RWPE2 (cell line): ENCODE measurements around the gene TEX261.
"Not testable (repeated sequence)": the region's sequence is repeated elsewhere in the genome, so short reads cannot be mapped to it uniquely, and the experiment has no call there.

Source experiments
- ATAC-seq: fragments of 200-7000 bp; cut with Tn5 transposase; 3 replicates; pipeline ENCODE4 v1.9.1; 2021; ENCODE audit warnings: low read depth
- DNase-seq: peaks from one replicate; pipeline ENCODE4 v3.0.0-alpha.2; 2020; ENCODE audit warnings: low spot score
- H3K27ac ChIP-seq: fragments of 450-650 bp; 2 replicates; pipeline ENCODE4 v1.5.1; 2017; ENCODE audit warnings: mild to moderate bottlenecking; ENCODE audit not compliant: poor library complexity, severe bottlenecking
- H3K27me3 ChIP-seq: fragments of 250-450 bp; sonication (Bioruptor Pico); 2 replicates; pipeline ENCODE4 v1.5.1; 2021; ENCODE audit warnings: mild to moderate bottlenecking, moderate library complexity; ENCODE audit not compliant: insufficient read depth, poor library complexity, severe bottlenecking
- H3K36me3 ChIP-seq: fragments of 250-450 bp; sonication (Bioruptor Pico); 2 replicates; pipeline ENCODE4 v1.5.1; 2020; ENCODE audit warnings: low read depth, mild to moderate bottlenecking, moderate library complexity
- H3K4me1 ChIP-seq: fragments of 250-450 bp; sonication (Bioruptor Pico); 2 replicates; pipeline ENCODE4 v1.5.1; 2021; ENCODE audit warnings: mild to moderate bottlenecking, moderate library complexity; ENCODE audit not compliant: insufficient read depth, poor library complexity, severe bottlenecking
- H3K4me3 ChIP-seq: fragments of 250-450 bp; sonication (Bioruptor Pico); 2 replicates; pipeline ENCODE4 v1.5.1; 2021; ENCODE audit warnings: mild to moderate bottlenecking, moderate library complexity; ENCODE audit not compliant: severe bottlenecking
- H3K9me3 ChIP-seq: fragments of 250-450 bp; sonication (Bioruptor Pico); 2 replicates; pipeline ENCODE4 v1.5.1; 2021; ENCODE audit warnings: mild to moderate bottlenecking, moderate library complexity; ENCODE audit not compliant: severe bottlenecking
- TF ChIP-seq, protein P1 (sequence below): fragments of 450-650 bp; IDR thresholded peaks from one replicate; pipeline ENCODE4 v1.5.1; 2017; ENCODE audit warnings: mild to moderate bottlenecking, moderate library complexity; ENCODE audit not compliant: poor library complexity, severe bottlenecking

TEX261 gene

DNA sequence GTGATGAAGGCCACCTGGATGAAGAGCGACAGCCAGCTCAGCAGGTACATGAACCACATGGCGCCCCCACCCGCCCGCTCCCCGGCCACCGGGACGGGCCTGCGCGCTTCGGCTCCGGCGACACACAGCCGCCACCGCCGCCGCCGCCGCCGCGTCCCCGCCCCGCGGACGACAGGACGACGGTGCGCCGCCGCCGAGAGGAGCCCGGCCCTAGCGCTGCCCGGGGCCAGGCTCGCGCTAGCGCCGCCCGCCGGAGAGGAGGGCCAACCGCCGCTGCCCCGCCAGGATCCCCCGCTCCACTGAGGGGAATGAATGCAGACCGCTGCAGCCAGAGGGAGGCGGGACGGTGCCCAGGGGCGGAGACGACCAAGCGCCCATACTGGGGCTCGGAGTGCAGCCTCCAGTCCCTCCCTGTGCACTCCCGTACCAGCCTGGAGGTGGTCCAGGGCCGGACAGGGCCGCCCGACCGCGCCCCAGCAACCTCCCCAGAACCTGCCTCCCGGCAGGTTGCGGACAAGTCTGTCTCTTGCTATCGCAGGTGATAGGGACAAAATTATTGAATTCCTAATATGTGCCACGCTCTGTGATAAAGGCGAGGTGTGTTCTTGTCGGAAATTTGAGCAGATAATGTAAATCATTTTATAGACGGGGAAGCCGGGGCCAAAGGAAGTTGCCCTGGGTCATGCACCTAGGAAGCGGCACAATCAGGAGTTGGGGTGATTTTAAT lies at the start of gene TEX261:
Gene TEX261 (minus strand): TSS at position 175 of the 727 bp plus-strand sequence. CDS start 116 bp downstream, at position 59.
- H3K36me3 ChIP-seq, result peaks cover 29% of the 10 kb centered on the region
- peak within 1 kb of the TSS; percentile 8 for H3K27ac ChIP-seq
- no peaks in the 10 kb centered on the region for H3K9me3 ChIP-seq
- H3K27me3 ChIP-seq, result no peaks in the 10 kb centered on the region
- TF ChIP-seq, protein P1, sequence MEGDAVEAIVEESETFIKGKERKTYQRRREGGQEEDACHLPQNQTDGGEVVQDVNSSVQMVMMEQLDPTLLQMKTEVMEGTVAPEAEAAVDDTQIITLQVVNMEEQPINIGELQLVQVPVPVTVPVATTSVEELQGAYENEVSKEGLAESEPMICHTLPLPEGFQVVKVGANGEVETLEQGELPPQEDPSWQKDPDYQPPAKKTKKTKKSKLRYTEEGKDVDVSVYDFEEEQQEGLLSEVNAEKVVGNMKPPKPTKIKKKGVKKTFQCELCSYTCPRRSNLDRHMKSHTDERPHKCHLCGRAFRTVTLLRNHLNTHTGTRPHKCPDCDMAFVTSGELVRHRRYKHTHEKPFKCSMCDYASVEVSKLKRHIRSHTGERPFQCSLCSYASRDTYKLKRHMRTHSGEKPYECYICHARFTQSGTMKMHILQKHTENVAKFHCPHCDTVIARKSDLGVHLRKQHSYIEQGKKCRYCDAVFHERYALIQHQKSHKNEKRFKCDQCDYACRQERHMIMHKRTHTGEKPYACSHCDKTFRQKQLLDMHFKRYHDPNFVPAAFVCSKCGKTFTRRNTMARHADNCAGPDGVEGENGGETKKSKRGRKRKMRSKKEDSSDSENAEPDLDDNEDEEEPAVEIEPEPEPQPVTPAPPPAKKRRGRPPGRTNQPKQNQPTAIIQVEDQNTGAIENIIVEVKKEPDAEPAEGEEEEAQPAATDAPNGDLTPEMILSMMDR, result peak; percentile 94
- H3K4me1 ChIP-seq, result peaks cover 10% of the 10 kb centered on the region
- peak within 1 kb of the TSS; percentile 97 for H3K4me3 ChIP-seq
- ATAC-seq (peak; percentile 95), DNase-seq (peak; percentile 87)

DNA sequence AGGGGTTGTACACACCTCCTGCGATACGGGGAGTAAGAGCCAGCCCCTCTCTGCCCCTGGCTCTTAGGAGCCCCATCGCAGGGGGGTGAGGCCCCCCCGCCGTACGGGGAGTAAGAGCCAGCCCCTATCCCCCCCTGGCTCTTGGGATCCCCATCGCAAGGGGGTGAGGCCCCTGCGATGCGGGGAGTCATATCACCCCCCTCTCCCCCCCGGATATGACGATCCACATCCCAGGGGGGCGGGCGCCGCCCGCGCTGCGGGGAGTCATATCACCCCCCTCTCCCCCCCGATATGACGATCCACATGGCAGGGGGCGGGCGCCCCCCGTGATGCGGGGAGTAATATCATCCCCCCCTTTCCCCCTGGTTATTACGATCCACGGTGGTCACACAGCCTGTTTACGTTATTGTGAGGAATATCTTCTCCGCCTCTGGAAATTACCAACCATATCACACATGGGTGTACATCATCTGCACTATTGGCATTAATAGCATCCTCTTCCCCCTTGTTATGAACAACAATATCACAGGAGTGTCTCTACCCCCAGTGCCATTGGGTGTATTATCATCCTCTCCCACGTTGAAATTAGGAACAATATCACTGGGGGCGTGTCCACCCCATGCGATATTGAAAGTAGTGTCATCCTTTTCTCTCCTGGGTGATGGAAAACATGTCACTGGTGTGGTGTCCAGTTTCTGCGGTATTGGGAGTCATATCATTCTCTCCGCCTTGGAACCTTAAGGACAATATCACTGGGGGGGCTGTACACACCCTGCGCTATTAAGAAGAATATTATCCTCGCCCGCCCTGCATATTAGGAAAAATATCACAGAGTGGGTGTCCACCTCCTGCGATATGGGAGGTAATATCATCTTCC lies 49.1 kb upstream of the TEX261 start:
- DNase-seq, result no peak
- ATAC-seq, result no peak
- TF ChIP-seq, protein P1, result no peak

DNA sequence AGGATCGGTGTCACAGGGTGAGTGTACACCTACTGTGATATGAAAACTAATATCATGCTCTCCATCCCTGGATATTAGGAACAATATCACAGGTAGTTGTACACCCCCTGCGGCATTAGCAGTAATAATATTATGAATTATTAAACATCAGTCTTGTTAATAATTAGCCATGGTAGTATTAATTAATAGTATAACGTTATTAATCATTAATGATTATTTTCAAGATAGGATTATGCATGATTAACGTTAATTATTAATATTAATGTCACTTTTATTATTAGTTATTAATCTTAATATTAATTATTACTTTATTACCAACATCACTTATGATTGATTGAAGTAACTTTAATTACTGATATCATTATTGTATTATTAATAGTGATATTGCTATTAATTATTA lies 47.6 kb upstream of the TEX261 start:
- H3K27ac ChIP-seq, result no peak overlapping the region
- no peaks in the 10 kb centered on the region for H3K27me3 ChIP-seq
- ATAC-seq (no peak), DNase-seq (no peak)
- TF ChIP-seq, protein P1, result no peak
- H3K36me3 ChIP-seq, result no peaks in the 10 kb centered on the region
- H3K9me3 ChIP-seq, result no peaks in the 10 kb centered on the region
- H3K4me3 ChIP-seq, result no peak overlapping the region
- no peaks in the 10 kb centered on the region for H3K4me1 ChIP-seq

More for the DNA sequence above, 49.1 kb upstream of the TEX261 start:
- no peaks in the 10 kb centered on the region for H3K36me3 ChIP-seq
- H3K9me3 ChIP-seq, result no peaks in the 10 kb centered on the region
- H3K27me3 ChIP-seq, result no peaks in the 10 kb centered on the region
- no peaks in the 10 kb centered on the region for H3K4me1 ChIP-seq
- no peak overlapping the region for H3K27ac ChIP-seq
- H3K4me3 ChIP-seq, result no peak overlapping the region

DNA sequence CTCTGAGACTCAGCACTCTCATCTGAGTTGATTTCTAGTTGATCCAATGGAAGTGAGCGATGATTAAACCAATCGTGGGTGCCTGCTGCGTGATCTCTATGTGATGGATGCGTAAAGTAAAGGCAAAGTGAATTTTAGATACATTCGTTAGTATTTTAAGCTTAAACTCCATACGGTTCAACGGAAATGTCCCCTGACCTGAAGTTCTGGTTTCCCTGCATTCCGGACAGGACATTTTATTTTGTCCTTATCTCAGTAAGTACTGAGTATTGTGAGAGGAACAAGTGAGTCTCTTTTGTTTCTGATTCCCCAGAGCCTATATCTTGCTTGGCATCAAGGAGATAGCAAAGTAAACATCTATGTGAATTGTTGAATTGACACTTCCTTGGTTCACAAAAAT lies 41.6 kb upstream of the TEX261 start:
- H3K36me3 ChIP-seq, H3K27me3 ChIP-seq, H3K9me3 ChIP-seq, H3K4me3 ChIP-seq, H3K27ac ChIP-seq, H3K4me1 ChIP-seq, ATAC-seq, DNase-seq: not testable (repeated sequence)

DNA sequence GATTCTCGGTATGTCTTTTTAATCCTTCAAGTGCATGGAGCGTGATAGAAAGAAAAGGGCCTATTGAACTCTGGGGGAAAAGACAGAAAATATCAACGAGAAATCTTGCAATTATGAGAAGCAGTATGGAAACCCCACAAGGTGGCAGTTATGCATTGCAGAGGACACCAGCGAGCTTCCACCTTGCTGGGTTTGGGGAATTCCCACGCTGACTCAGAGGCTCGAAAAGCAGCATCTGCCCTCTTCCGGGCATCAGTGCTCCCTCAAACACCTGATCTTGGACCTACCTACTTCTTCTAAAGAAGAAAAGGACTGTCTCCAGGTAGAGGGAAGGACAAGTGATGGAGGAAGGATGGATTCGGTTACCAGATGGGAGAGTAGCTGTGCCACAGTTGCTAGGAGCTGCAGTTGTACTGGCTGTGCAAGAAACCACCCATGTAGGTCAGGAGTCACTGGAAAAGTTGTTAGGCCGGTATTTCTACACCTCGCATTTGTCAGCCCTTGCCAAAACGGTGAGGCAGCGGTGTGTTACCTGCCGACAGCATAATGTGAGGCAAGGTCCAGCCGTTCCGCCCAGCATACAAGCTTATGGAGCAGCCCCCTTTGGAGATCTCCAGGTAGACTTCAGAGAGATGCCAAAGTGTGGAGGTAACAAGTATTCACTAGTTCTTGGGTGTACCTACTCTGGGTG lies 29.0 kb upstream of the TEX261 start:
- TF ChIP-seq, protein P1, result peak; percentile 56
- not testable (repeated sequence) for ATAC-seq, DNase-seq, H3K27me3 ChIP-seq, H3K36me3 ChIP-seq, H3K9me3 ChIP-seq, H3K4me1 ChIP-seq, H3K27ac ChIP-seq, H3K4me3 ChIP-seq

DNA sequence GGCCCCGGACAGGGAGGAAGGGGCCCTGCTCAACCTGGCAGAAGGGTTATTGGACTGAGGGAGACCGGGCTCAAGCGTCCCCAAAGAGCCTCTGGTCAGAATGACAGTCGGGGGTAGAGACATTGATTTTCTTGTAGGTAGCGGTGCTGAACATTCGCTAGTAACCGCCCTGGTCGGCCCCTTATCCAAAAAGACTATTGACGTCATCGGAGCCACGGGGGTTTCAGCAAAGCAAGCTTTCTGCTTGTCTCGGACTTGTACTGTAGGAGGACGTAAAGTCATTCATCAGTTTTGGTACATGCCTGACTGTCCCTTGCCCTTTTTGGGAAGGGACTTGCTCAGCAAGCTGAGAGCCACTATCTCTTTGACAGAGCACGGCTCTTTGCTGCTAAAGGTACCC lies 26.7 kb upstream of the TEX261 start:
- not testable (repeated sequence) for H3K9me3 ChIP-seq, H3K36me3 ChIP-seq, H3K4me3 ChIP-seq, ATAC-seq, H3K27me3 ChIP-seq, H3K4me1 ChIP-seq, DNase-seq, H3K27ac ChIP-seq

DNA sequence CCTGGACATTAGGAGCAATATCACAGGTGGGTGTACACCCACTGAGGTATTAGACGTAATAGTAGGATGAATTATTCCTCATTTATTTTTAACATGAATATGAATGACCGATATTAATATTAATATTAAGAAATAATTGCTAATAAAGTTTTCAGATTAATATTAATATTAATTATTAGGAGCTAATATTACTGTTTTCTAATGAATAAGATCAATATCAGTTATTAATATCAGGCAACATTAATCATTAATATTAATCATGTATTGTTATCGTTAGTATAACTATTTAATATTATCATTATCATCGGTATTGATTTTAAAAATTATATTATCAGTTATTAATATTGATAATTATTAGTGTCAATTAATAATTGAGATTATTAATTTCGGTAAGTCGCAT lies 25.3 kb upstream of the TEX261 start:
- ATAC-seq, H3K4me3 ChIP-seq, H3K9me3 ChIP-seq, H3K4me1 ChIP-seq, H3K27me3 ChIP-seq, H3K27ac ChIP-seq, DNase-seq, H3K36me3 ChIP-seq: not testable (repeated sequence)
